NT2/D1 (cell line): Measurements from ENCODE around the gene KIF1B.
"Not testable (repeated sequence)": the region's sequence is repeated elsewhere in the genome, so short reads cannot be mapped to it uniquely, and the experiment has no call there.

Experiments
- SUZ12 ChIP-seq: IDR thresholded peaks from 2 replicates; pipeline ENCODE4 v1.6.1; 2011; ENCODE audit not compliant: insufficient read length, insufficient read depth; ENCODE audit errors: extremely low read depth
- ZNF274 ChIP-seq: IDR thresholded peaks from 2 replicates; pipeline ENCODE4 v1.6.1; 2011; ENCODE audit warnings: mild to moderate bottlenecking, low read depth, low read length

GRCh38 chr1:10377365-10378029 lies 167.1 kb downstream of the KIF1B start:
- TF ChIP-seq SUZ12, ZNF274: not testable (repeated sequence)
